ENCODE measurements around the gene ANKRD39. TPM values are rescaled to one million over a fixed set of nuclear protein-coding genes. Genes with fewer than 3 reads are reported as not detected.

The ANKRD39 gene
- polyA plus RNA-seq, 3 donors: 7.9 to 9.0 (median 8.2) TPM

Other genes with a start within 250 kb of the ANKRD39 start
- 10 to 100 TPM; 53.7 to 55.1 (median 54.2) TPM for gene KANSL3, start 219.7 kb downstream of the ANKRD39 start, polyA plus RNA-seq (ENCODE audit: insufficient read length in 3 of 3)
- under 1 TPM; 0.74 to 0.80 (median 0.79) TPM for gene FER1L5, start 215.3 kb downstream of the ANKRD39 start, polyA plus RNA-seq (ENCODE audit: insufficient read length in 3 of 3)
- 10 to 100 TPM; 52.6 to 58.6 (median 53.8) TPM for gene LMAN2L, start 118.0 kb downstream of the ANKRD39 start, polyA plus RNA-seq (ENCODE audit: insufficient read length in 3 of 3)
- 10 to 100 TPM; 10.9 to 13.2 (median 12.4) TPM for gene CNNM4, start 97.1 kb downstream of the ANKRD39 start, polyA plus RNA-seq (ENCODE audit: insufficient read length in 3 of 3)
- 10 to 100 TPM; 27.9 to 32.5 (median 32.5) TPM for gene CNNM3, start 41.7 kb downstream of the ANKRD39 start, polyA plus RNA-seq (ENCODE audit: insufficient read length in 3 of 3)
- gene ANKRD23, start 14.0 kb downstream of the ANKRD39 start, polyA plus RNA-seq (ENCODE audit: insufficient read length in 3 of 3): 1 to 10 TPM; 2.4 to 2.9 (median 2.8) TPM
- 10 to 100 TPM; 31.1 to 33.9 (median 31.3) TPM for gene SEMA4C, start 12.1 kb upstream of the ANKRD39 start, polyA plus RNA-seq (ENCODE audit: insufficient read length in 3 of 3)
- gene FAM178B, start 128.6 kb upstream of the ANKRD39 start, polyA plus RNA-seq (ENCODE audit: insufficient read length in 3 of 3): under 1 TPM; 0.37 to 0.89 (median 0.59) TPM
- 10 to 100 TPM; 21.5 to 22.0 (median 21.5) TPM for gene FAHD2B, start 236.9 kb upstream of the ANKRD39 start, polyA plus RNA-seq (ENCODE audit: insufficient read length in 3 of 3)